NT2/D1 (cell line): ENCODE results near the gene SWI5.

Source experiments
- SUZ12 ChIP-seq: IDR thresholded peaks from 2 replicates; pipeline ENCODE4 v1.6.1; 2011; ENCODE audit not compliant: insufficient read length, insufficient read depth; ENCODE audit errors: extremely low read depth
- YY1 ChIP-seq: IDR thresholded peaks from 2 replicates; pipeline ENCODE4 v1.6.1; 2011; ENCODE audit not compliant: insufficient read length, insufficient read depth
- ZNF274 ChIP-seq: IDR thresholded peaks from 2 replicates; pipeline ENCODE4 v1.6.1; 2011; ENCODE audit warnings: mild to moderate bottlenecking, low read depth, low read length

DNA sequence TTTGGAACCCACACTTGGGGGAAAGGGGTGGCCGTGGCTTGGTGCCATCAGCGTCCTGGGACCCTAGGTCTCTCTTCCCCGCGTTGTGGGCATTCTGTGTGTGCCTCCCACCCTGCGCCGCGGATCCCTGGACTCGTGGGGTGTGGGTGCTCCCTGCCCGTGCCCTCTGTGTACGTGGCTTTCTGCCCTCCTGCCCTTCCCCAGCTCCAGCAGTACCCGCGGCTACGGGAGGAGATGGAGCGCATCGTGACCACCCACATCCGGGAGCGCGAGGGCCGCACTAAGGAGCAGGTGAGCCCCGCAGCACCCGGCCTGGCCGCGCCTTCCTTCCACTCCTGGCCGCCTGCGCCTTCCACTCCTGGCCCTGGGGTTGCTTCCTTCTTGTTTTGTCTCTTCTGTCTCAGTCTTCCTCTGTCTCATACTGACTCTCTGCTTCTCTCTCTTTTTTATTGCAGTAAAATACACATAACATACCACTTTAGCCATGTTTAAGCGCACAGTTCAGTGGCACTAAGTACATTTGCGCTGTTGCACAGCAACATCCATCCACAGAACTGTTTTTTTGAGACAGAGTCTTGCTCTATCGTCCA is 42.2 kb upstream of the SWI5 start:
- no peak for TF ChIP-seq YY1
- no peak for TF ChIP-seq ZNF274
- no peak for TF ChIP-seq SUZ12
